DMS153 treated with DMSO at 0.1 percent for 48 hours (cell line): ENCODE measurements around the gene FRS3.

Experiments used
- DNase-seq: peaks from one replicate; lab custom pipeline; 2025; ENCODE audit not compliant: unreplicated experiment; lab: John Stamatoyannopoulos, UW

The FRS3 gene

GRCh38 chr6:41744236-41744787, 35.4 kb downstream of the FRS3 start:
- DNase-seq: no peak

- DNase-seq: no peak
These were observed 36.1 kb downstream of the FRS3 start for GRCh38 chr6:41743406-41744235.

GRCh38 chr6:41741625-41742490, 37.8 kb downstream of the FRS3 start:
- no peak for DNase-seq

- no peak for DNase-seq
These were observed 39.1 kb downstream of the FRS3 start for GRCh38 chr6:41740366-41741162.

- DNase-seq: no peak
These were observed 40.7 kb downstream of the FRS3 start for GRCh38 chr6:41739041-41739440.

- DNase-seq: no peak
These were observed 42.0 kb downstream of the FRS3 start for GRCh38 chr6:41737591-41738130.

- no peak for DNase-seq
These were observed 42.7 kb downstream of the FRS3 start for GRCh38 chr6:41736800-41737555.

GRCh38 chr6:41736186-41736733, 43.4 kb downstream of the FRS3 start:
- no peak for DNase-seq

GRCh38 chr6:41735427-41736185, 44.1 kb downstream of the FRS3 start, which contains the start of gene TFEB:
TSS of gene TFEB (minus strand) at chr6:41735608. CDS start at chr6:41691213, 44,395 bp downstream.
- peak; percentile 82 for DNase-seq

GRCh38 chr6:41734666-41735426, 44.9 kb downstream of the FRS3 start:
- peak; percentile 35 for DNase-seq

GRCh38 chr6:41733707-41734665, 45.7 kb downstream of the FRS3 start:
- DNase-seq: peak; percentile 71

GRCh38 chr6:41733360-41733706, 46.4 kb downstream of the FRS3 start:
- DNase-seq: no peak

GRCh38 chr6:41732591-41733359, 46.9 kb downstream of the FRS3 start:
- no peak for DNase-seq

- no peak for DNase-seq
These were observed 47.6 kb downstream of the FRS3 start for GRCh38 chr6:41732149-41732548.

GRCh38 chr6:41731561-41732086, 48.1 kb downstream of the FRS3 start:
- no peak for DNase-seq
